Endothelial cell of umbilical vein (primary cell): ENCODE data around the gene TCERG1L. TPM values are rescaled to one million over a fixed set of nuclear protein-coding genes. Genes with fewer than 3 reads are reported as not detected.

ENCODE experiments used
- BruUV-seq: library from RNA; stranded (reverse); fragments of 400-500 nt; replicated peaks from 2 replicates; lab custom pipeline; 2021; lab: Mats Ljungman, UMichigan
- CTCF ChIA-PET: fragments of 300-600, 350-600 bp; sonication (Branson Sonifier 250); formaldehyde crosslinking; loops from one replicate; lab custom pipeline; 2021; ENCODE audit warnings: antibody characterized with exemption, inconsistent platforms; lab: Charles Lee
- POLR2A ChIA-PET: fragments of 300-600, 350-600 bp; sonication (Branson Sonifier 250); formaldehyde crosslinking; loops from one replicate; lab custom pipeline; 2021; ENCODE audit warnings: antibody characterized with exemption, inconsistent platforms; lab: Charles Lee
- DNase-seq: peaks from one replicate; pipeline ENCODE4 v3.0.0-alpha.2; 2011; ENCODE audit warnings: low read depth, low spot score
- FAIRE-seq: peaks from 2 replicates; lab custom pipeline; 2011; peaks lifted over from hg19 to GRCh38; lab: Jason Lieb, UNC
- H2AFZ ChIP-seq: 2 replicates; pipeline ENCODE4 v1.6.0; 2012; ENCODE audit warnings: low read depth, low read length, control low read depth, inconsistent platforms
- H3K27ac ChIP-seq: 2 replicates; pipeline ENCODE4 v1.5.1; 2011; ENCODE audit warnings: low read depth, mild to moderate bottlenecking, control low read depth, low read length, moderate library complexity; ENCODE audit not compliant: insufficient read depth
- H3K27me3 ChIP-seq, 2 experiments: 2 replicates each; pipeline versions ENCODE4 v1.6.0 to v1.6.1; 2011; ENCODE audit warnings: low read length in 2 of 2, mixed read lengths in 1 of 2; ENCODE audit not compliant: control insufficient read depth in 2 of 2, insufficient read depth in 2 of 2
- H3K36me3 ChIP-seq, 2 experiments: 2 replicates in 1 of 2; 3 replicates in 1 of 2; pipeline ENCODE4 v1.5.1; 2011; ENCODE audit warnings: low read length in 2 of 2, mild to moderate bottlenecking in 1 of 2, moderate library complexity in 1 of 2; ENCODE audit not compliant: control insufficient read depth in 2 of 2, insufficient read depth in 2 of 2; ENCODE audit errors: extremely low read depth in 1 of 2
- H3K4me1 ChIP-seq: 3 replicates; pipeline ENCODE4 v1.5.1; 2011; ENCODE audit warnings: mild to moderate bottlenecking, low read length; ENCODE audit not compliant: control insufficient read depth, insufficient read depth; ENCODE audit errors: extremely low read depth
- H3K4me2 ChIP-seq: 2 replicates; pipeline ENCODE4 v1.6.1; 2011; ENCODE audit warnings: low read length, control low read depth, mixed read lengths; ENCODE audit not compliant: insufficient read depth
- H3K4me3 ChIP-seq, 3 experiments: fragments of 200-600 bp in 1 of 3; sonication (generic), shearing (Covaris generic) in 1 of 3; replicated peaks in 1 of 3; 2 replicates each; pipeline ENCODE4 v1.5.1; 2011 to 2016; ENCODE audit warnings: control low read depth in 3 of 3, low read length in 3 of 3, mild to moderate bottlenecking in 2 of 3, inconsistent platforms in 1 of 3, low read depth in 1 of 3, moderate library complexity in 1 of 3; ENCODE audit not compliant: insufficient read depth in 1 of 3
- H3K79me2 ChIP-seq: 2 replicates; pipeline ENCODE4 v1.6.0; 2012; ENCODE audit warnings: low read length, inconsistent platforms; ENCODE audit not compliant: control insufficient read depth, insufficient read depth
- H3K9ac ChIP-seq: replicated peaks from 2 replicates; pipeline ENCODE3; 2011; ENCODE audit warnings: low read length, control low read depth; ENCODE audit not compliant: insufficient read depth; ENCODE audit errors: extremely low read depth
- H3K9me1 ChIP-seq: replicated peaks from 3 replicates; pipeline ENCODE4 v1.6.0; 2011; ENCODE audit warnings: mild to moderate bottlenecking, low read length; ENCODE audit not compliant: control insufficient read depth, insufficient read depth; ENCODE audit errors: extremely low read depth
- H3K9me3 ChIP-seq: replicated peaks from 2 replicates; pipeline ENCODE4 v1.5.1; 2012; ENCODE audit warnings: low read length, inconsistent platforms; ENCODE audit not compliant: control insufficient read depth, insufficient read depth
- H4K20me1 ChIP-seq: replicated peaks from 2 replicates; pipeline ENCODE3; 2011; ENCODE audit warnings: mild to moderate bottlenecking, low read length; ENCODE audit not compliant: control insufficient read depth, insufficient read depth; ENCODE audit errors: extremely low read depth
- EZH2 ChIP-seq: IDR thresholded peaks from 2 replicates; pipeline ENCODE4 v1.6.1; 2012; ENCODE audit warnings: borderline replicate concordance, low read depth, mild to moderate bottlenecking, moderate library complexity, low read length, inconsistent platforms; ENCODE audit not compliant: severe bottlenecking
- FOS ChIP-seq: IDR thresholded peaks from 2 replicates; pipeline ENCODE4 v1.6.1; 2011; ENCODE audit warnings: mild to moderate bottlenecking, low read length, moderate library complexity, borderline replicate concordance; ENCODE audit not compliant: insufficient read depth
- GATA2 ChIP-seq: IDR thresholded peaks from 2 replicates; pipeline ENCODE4 v1.7.0; 2011; ENCODE audit warnings: low read depth, mild to moderate bottlenecking, moderate library complexity, mixed read lengths, low read length; ENCODE audit not compliant: insufficient read length, insufficient read depth
- JUN ChIP-seq: IDR thresholded peaks from 2 replicates; pipeline ENCODE4 v1.6.1; 2011; ENCODE audit warnings: borderline replicate concordance, low read depth; ENCODE audit not compliant: insufficient read length, insufficient read depth
- MYC ChIP-seq: IDR thresholded peaks from one replicate; pipeline ENCODE4 v1.6.1; 2011; ENCODE audit warnings: mild to moderate bottlenecking, low read depth, low read length
- POLR2A ChIP-seq: IDR thresholded peaks from 2 replicates; pipeline ENCODE4 v1.6.1; 2012; ENCODE audit warnings: low read depth, mild to moderate bottlenecking, control low read depth, low read length
- POLR2AphosphoS5 ChIP-seq: IDR thresholded peaks from 2 replicates; pipeline ENCODE4 v1.6.1; 2012; ENCODE audit warnings: low read depth, mild to moderate bottlenecking, control low read depth, low read length, moderate library complexity; ENCODE audit not compliant: insufficient read depth
- dilution Hi-C: fragments of 300-500 bp; cut with MboI; formaldehyde crosslinking; loops from one replicate; pipeline ENCODE4 v1.15.0; 2019; ENCODE audit warnings: low sequenced_read_pairs; ENCODE audit not compliant: extremely low pct_ligation_motif_present
- intact Hi-C: fragments of 100-400 bp; cut with micrococcal nuclease; formaldehyde crosslinking; loops from one replicate; pipeline ENCODE4 v1.10.0; 2022
- polyA plus RNA-seq, 4 experiments: library from polyadenylated mRNA; depleted of rRNA in 3 of 4; stranded (reverse) in 3 of 4; unstranded in 1 of 4; fragments of >200 nt; gene quantifications; 2 replicates each; pipeline versions ENCODE4 v1.2.1 to v1.2.3, GENCODE V29; 2011 to 2012; ENCODE audit warnings: missing spikeins in 1 of 4
- total RNA-seq: library from RNA; stranded (reverse); gene quantifications from 2 replicates; pipeline ENCODE4 v1.2.3, GENCODE V29; 2021
- TF ChIP-seq, protein P1 (sequence below), 2 donors: IDR thresholded peaks; 1 replicate in 1 of 2; 2 replicates in 1 of 2; pipeline ENCODE4 v1.5.1; 2011; ENCODE audit warnings: low read length in 2 of 2, mild to moderate bottlenecking in 2 of 2, moderate library complexity in 2 of 2, control low read depth in 1 of 2, inconsistent platforms in 1 of 2, low read depth in 1 of 2; ENCODE audit not compliant: insufficient read depth in 1 of 2; ENCODE audit errors: extremely low read depth in 1 of 2
- TF ChIP-seq, protein P2 (sequence below): IDR thresholded peaks from 2 replicates; pipeline ENCODE4 v1.6.1; 2011; ENCODE audit not compliant: insufficient read depth, insufficient read length

TCERG1L gene
- total and polyA plus RNA-seq, 2 donors (not counting 3 experiments of a cell fraction or from before 2014, with no cell fraction given), result not detected

DNA sequence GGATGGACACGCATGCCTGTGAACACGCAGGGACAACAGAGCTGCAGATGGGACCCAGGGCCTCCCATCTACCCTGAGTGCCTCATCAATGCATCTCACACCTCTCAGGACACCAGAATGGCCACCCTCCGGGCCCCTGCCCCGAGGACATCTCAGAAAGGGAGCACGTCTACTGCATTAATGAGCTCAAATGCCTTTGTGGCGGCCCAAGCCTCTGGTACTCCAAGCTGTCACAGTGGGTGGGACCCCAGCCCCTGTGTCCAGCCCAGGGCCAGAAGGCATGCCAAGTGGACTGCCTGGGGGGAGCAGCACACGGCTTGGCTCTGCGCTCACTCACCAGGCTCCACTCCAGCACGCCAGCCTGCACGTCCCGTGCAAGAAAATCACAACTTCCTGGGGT lies 52.0 kb downstream of the TCERG1L start:
- no peaks in the 10 kb centered on the region for H3K27me3 ChIP-seq
- no peak overlapping the region for H3K4me2 ChIP-seq
- ChIA-PET CTCF (no interaction called here), POLR2A (no interaction called here)
- FAIRE-seq (no peak), DNase-seq (no peak)
- H3K36me3 ChIP-seq, result no peaks in the 10 kb centered on the region
- H3K9me3 ChIP-seq, result peaks cover 8% of the 10 kb centered on the region
- dilution Hi-C loops (no loop called here), intact Hi-C loops (no loop called here)
- H3K79me2 ChIP-seq, result no peaks in the 10 kb centered on the region
- H3K9me1 ChIP-seq, result no peaks in the 10 kb centered on the region
- no peaks in the 10 kb centered on the region for H3K4me1 ChIP-seq
- TF ChIP-seq POLR2AphosphoS5 (no peak), GATA2 (no peak), FOS (no peak), POLR2A (no peak), JUN (no peak), MYC (no peak), EZH2 (no peak)
- TF ChIP-seq, protein P1, sequence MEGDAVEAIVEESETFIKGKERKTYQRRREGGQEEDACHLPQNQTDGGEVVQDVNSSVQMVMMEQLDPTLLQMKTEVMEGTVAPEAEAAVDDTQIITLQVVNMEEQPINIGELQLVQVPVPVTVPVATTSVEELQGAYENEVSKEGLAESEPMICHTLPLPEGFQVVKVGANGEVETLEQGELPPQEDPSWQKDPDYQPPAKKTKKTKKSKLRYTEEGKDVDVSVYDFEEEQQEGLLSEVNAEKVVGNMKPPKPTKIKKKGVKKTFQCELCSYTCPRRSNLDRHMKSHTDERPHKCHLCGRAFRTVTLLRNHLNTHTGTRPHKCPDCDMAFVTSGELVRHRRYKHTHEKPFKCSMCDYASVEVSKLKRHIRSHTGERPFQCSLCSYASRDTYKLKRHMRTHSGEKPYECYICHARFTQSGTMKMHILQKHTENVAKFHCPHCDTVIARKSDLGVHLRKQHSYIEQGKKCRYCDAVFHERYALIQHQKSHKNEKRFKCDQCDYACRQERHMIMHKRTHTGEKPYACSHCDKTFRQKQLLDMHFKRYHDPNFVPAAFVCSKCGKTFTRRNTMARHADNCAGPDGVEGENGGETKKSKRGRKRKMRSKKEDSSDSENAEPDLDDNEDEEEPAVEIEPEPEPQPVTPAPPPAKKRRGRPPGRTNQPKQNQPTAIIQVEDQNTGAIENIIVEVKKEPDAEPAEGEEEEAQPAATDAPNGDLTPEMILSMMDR (IDR thresholded peaks at IDR 0.05; ENCODE audit: extremely low read depth in 1 of 2, insufficient read depth in 1 of 2, low read depth in 1 of 2, low read length in 2 of 2), result no peak
- TF ChIP-seq, protein P2, sequence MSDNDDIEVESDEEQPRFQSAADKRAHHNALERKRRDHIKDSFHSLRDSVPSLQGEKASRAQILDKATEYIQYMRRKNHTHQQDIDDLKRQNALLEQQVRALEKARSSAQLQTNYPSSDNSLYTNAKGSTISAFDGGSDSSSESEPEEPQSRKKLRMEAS, result no peak
- no peak overlapping the region for H3K4me3 ChIP-seq
- H2AFZ ChIP-seq, result no peak overlapping the region
- BruUV-seq, result no TSS peak
- H4K20me1 ChIP-seq, result no peaks in the 10 kb centered on the region
- H3K27ac ChIP-seq, result no peak overlapping the region
- H3K9ac ChIP-seq, result no peak overlapping the region
